ENCODE data around the gene AMIGO2. TPM values are rescaled to one million over a fixed set of nuclear protein-coding genes. Genes with fewer than 3 reads are reported as not detected.

AMIGO2 gene
- total RNA-seq, 4 donors from 2014 or later: 4.7 to 34.1 (median 30.1) TPM

- no peaks in the 10 kb centered on the region for H3K9me3 ChIP-seq
- no peak for TF ChIP-seq POLR2A (IDR thresholded peaks at IDR 0.05)
- no peak for TF ChIP-seq CTCF (IDR thresholded peaks at IDR 0.05)
- no peaks in the 10 kb centered on the region for H3K27me3 ChIP-seq
- no peak for DNase-seq
- intact Hi-C loops (cut with DNase I; ENCODE audit: low total_unique reads): loop anchor here (5.0 kb wide), 1 partner anchor 653 kb away; no protein-coding TSS in a partner anchor
- no peak overlapping the region for H3K27ac ChIP-seq
- H3K4me3 ChIP-seq: no peak overlapping the region
- no peaks in the 10 kb centered on the region for H3K36me3 ChIP-seq
- no peaks in the 10 kb centered on the region for H3K4me1 ChIP-seq
These were observed 45.8 kb downstream of the AMIGO2 start for GRCh38 chr12:47033789-47034555.

DNA sequence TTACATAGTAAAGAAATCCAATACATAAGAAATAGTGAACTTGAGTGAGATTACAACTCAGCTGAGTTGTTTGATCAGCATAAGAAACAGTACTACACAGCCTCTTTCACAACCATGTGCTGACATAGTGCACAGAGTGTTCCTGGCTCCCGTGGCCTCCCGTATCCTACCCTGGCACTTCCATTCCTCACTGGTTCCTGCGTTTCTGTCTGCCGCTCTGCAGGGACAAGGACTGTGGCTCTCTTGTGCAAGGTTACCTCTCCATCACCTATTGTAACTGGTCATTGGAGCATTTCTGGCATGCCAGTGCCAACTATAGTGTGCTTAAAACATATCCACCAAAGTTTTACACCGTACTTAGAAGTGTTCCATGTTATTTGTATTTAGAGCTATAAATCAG, 46.7 kb downstream of the AMIGO2 start:
- TF ChIP-seq POLR2A (IDR thresholded peaks at IDR 0.05): no peak
- TF ChIP-seq CTCF (IDR thresholded peaks at IDR 0.05): no peak
- no peaks in the 10 kb centered on the region for H3K36me3 ChIP-seq
- no peaks in the 10 kb centered on the region for H3K9me3 ChIP-seq
- H3K27me3 ChIP-seq: no peaks in the 10 kb centered on the region
- no peaks in the 10 kb centered on the region for H3K4me1 ChIP-seq
- peak; percentile 37 to 52 for DNase-seq
- no peak overlapping the region for H3K4me3 ChIP-seq
- intact Hi-C loops (cut with DNase I; ENCODE audit: low total_unique reads): loop anchor here (5.0 kb wide), 1 partner anchor 654 kb away; no protein-coding TSS in a partner anchor
- peak overlapping the region in 1 of 2 donors; percentile 7 for H3K27ac ChIP-seq

- H3K27me3 ChIP-seq: no peaks in the 10 kb centered on the region
- no peaks in the 10 kb centered on the region for H3K4me1 ChIP-seq
- no peaks in the 10 kb centered on the region for H3K36me3 ChIP-seq
- H3K27ac ChIP-seq: no peak overlapping the region
- no peaks in the 10 kb centered on the region for H3K9me3 ChIP-seq
- intact Hi-C loops (cut with DNase I; ENCODE audit: low total_unique reads): loop anchor here (5.0 kb wide), 1 partner anchor 655 kb away; no protein-coding TSS in a partner anchor
- DNase-seq: no peak
- TF ChIP-seq POLR2A (IDR thresholded peaks at IDR 0.05) (no peak), CTCF (IDR thresholded peaks at IDR 0.05) (peak; percentile 59 to 72 (median 66))
- H3K4me3 ChIP-seq: no peak overlapping the region
These were observed 47.1 kb downstream of the AMIGO2 start for GRCh38 chr12:47032644-47033043.

DNA sequence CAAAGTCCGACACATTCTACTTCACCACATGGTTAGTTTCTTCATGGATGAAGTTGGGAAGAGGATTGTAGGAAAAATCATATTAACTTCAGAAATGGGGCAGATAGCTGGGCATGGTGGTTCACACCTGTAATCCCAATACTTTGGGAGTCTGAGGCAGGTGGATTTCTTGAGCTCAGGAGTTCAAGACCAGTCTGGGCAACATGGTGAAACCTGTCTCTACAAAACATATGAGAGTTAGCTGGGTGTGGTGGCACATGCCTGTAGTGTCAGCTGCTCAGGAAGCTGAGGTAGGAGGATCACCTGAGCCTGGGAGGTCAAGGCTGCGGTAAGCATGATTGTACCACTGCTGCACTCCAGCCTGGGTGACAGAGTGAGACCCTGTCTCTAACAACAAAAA, 49.9 kb downstream of the AMIGO2 start:
- H3K4me3 ChIP-seq: no peak overlapping the region
- no peaks in the 10 kb centered on the region for H3K4me1 ChIP-seq
- H3K36me3 ChIP-seq: no peaks in the 10 kb centered on the region
- no peak overlapping the region for H3K27ac ChIP-seq
- no peak for TF ChIP-seq POLR2A (IDR thresholded peaks at IDR 0.05)
- TF ChIP-seq CTCF (IDR thresholded peaks at IDR 0.05): no peak
- H3K27me3 ChIP-seq: no peaks in the 10 kb centered on the region
- H3K9me3 ChIP-seq: no peaks in the 10 kb centered on the region
- DNase-seq: no peak
- intact Hi-C loops (cut with DNase I; ENCODE audit: low total_unique reads): loop anchor here (5.0 kb wide), 1 partner anchor 657 kb away; no protein-coding TSS in a partner anchor

GRCh38 chr12:47028981-47029708, 50.6 kb downstream of the AMIGO2 start:
- Histone ChIP-seq H3K4me1 (peaks cover 0 to 2% of the 10 kb centered on the region in 2 donors), H3K36me3 (no peaks in the 10 kb centered on the region)
- TF ChIP-seq POLR2A (IDR thresholded peaks at IDR 0.05) (no peak), CTCF (IDR thresholded peaks at IDR 0.05) (no peak)

More at GRCh38 chr12:47028981-47029708, 50.6 kb downstream of the AMIGO2 start:
- Histone ChIP-seq H3K27me3 (no peaks in the 10 kb centered on the region), H3K9me3 (no peaks in the 10 kb centered on the region), H3K27ac (no peak overlapping the region), H3K4me3 (no peak overlapping the region)
- no peak for DNase-seq
- intact Hi-C loops (cut with DNase I; ENCODE audit: low total_unique reads): no loop called here
